ENCODE results near the gene LRIG1. TPM values are rescaled to one million over a fixed set of nuclear protein-coding genes. Genes with fewer than 3 reads are reported as not detected.

The LRIG1 gene
- total and polyA plus RNA-seq, 2 of the 8 experiments (the other 6 are each of a cell fraction or from before 2014, with no cell fraction given), result 78.1 to 88.7 TPM

GRCh38 chr3:66353530-66353929 is 147.3 kb downstream of the LRIG1 start (continued):
- TF ChIP-seq CHD7 (IDR thresholded peaks at IDR 0.05; ENCODE audit: insufficient replicate concordance, low read length), result no peak
- no peak for TF ChIP-seq TBP (IDR thresholded peaks at IDR 0.05; ENCODE audit: low read depth, low read length)
- TF ChIP-seq BCL11A (IDR thresholded peaks at IDR 0.05; ENCODE audit: low read depth in 2 of 2, low read length in 2 of 2), result no peak
